GM18519 (cell line): ENCODE data around the gene ALOX5.
A peak's percentile ranks its signal among the peaks of the same experiment; 100 is the strongest.
"Not testable (repeated sequence)": the region's sequence is repeated elsewhere in the genome, so short reads cannot be mapped to it uniquely, and the experiment has no call there.

Experiments used
- ATAC-seq: cut with Tn5 transposase; IDR thresholded peaks from one replicate; pipeline ENCODE4 v1.9.1; 2021; ENCODE audit warnings: mild to moderate bottlenecking, moderate library complexity; ENCODE audit not compliant: unreplicated experiment, low FRiP score

Gene ALOX5

DNA sequence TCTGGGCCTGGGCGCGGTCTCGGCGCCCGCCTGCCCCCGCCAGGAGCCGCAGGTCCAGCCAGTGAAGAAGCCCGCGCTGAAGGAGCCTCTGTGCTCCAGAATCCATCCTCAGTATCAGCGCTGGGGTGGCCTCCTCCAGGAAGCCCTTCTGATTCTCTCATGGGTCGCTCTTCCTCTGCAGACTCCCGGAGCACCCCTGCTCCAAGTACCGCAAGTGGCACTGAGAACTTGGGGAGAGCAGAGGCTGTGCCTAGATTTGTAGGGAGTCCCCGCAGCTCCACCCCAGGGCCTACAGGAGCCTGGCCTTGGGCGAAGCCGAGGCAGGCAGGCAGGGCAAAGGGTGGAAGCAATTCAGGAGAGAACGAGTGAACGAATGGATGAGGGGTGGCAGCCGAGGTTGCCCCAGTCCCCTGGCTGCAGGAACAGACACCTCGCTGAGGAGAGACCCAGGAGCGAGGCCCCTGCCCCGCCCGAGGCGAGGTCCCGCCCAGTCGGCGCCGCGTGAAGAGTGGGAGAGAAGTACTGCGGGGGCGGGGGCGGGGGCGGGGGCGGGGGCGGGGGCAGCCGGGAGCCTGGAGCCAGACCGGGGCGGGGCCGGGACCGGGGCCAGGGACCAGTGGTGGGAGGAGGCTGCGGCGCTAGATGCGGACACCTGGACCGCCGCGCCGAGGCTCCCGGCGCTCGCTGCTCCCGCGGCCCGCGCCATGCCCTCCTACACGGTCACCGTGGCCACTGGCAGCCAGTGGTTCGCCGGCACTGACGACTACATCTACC lies at the start of gene ALOX5:
ALOX5 (plus strand) TSS at position 641 of the 774 bp plus-strand sequence; CDS start at position 705, 64 bp downstream.
- ATAC-seq: no peak

DNA sequence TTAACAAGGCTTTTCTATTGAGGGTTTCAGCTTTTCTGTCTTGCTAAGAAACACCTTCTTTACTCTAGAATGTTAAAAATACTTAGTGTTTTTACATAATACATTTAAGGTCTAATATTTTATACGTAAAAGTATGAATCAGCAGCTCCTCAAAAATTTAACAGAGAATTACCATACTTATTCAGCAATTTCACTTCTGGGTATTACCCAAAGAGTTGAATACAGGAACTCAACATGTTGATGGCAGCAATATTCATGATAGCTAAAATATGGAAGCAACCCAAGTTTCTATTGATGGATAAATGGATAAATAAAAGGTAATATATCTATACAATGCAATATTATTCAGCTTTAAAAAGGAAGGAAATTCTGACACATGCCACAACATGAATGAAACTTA lies 48.9 kb upstream of the ALOX5 start:
- ATAC-seq: no peak

DNA sequence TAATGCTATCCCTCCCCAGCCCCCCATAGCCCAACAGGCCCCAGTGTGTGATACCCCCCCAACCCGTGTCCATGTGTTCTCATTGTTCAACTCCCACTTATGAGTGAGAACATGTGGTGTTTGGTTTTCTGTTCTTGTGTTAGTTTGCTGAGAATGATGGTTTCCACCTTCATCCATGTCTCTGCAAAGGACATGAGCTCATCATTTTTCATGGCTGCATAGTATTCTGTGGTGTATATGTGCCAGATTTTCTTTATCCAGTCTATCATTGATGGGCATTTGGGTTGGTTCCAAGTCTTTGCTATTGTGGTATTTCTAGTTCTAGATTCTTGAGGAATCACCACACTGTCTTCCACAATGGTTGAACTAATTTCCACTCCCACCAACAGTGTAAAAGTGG lies 47.2 kb upstream of the ALOX5 start:
- not testable (repeated sequence) for ATAC-seq

DNA sequence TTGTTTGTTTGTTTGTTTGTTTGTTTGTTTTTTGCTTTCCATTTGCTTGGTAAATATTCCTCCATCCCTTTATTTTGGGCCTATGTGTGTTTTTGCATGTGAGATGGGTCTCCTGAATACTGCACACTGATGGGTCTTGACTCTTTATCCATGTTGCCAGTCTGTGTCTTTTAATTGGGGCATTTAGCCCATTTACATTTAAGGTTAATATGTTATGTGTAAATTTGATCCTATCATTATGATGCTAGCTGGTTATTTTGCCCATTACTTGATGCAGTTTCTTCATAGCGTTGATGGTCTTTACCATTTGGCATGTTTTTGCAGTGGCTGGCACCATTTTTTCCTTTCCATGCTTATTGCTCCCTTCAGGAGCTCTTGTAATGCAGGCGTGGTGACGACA lies 42.2 kb upstream of the ALOX5 start:
- not testable (repeated sequence) for ATAC-seq

DNA sequence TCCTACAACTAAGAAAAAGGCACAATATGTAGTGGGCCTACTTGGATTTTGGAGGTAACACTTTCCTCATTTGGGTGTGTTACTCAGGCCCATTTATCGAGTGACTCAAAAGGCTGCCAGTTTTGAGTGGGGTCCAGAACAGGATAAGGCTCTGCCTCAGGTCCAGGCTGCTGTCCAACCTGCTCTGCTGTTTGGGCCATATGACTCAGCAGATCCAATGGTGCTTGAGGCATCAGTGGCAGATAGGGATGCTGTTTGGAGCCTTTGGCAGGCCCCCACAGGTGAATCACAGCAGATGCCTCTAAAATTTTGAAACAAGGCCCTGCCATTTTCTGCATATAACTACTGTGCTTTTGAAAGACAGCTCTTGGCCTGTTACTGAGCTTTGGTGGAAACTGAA lies 34.1 kb upstream of the ALOX5 start:
- ATAC-seq: no peak

DNA sequence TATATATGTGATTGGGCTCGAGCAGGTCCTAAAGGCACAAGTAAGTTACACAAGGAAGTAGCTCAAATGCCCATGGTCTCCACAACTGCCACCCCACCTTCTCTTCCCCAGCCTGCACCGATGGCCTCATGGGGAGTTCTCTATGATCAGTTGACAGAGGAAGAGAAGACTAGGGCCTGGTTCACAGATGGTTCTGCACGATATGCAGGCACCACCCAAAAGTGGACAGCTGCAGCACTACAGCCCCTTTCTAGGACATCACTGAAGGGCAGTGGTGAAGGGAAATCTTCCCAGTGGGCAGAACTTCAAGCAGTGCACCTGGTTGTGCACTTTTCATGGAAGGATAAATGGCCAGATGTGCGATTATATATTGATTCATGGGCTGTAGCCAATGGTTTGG lies 33.6 kb upstream of the ALOX5 start:
- not testable (repeated sequence) for ATAC-seq

DNA sequence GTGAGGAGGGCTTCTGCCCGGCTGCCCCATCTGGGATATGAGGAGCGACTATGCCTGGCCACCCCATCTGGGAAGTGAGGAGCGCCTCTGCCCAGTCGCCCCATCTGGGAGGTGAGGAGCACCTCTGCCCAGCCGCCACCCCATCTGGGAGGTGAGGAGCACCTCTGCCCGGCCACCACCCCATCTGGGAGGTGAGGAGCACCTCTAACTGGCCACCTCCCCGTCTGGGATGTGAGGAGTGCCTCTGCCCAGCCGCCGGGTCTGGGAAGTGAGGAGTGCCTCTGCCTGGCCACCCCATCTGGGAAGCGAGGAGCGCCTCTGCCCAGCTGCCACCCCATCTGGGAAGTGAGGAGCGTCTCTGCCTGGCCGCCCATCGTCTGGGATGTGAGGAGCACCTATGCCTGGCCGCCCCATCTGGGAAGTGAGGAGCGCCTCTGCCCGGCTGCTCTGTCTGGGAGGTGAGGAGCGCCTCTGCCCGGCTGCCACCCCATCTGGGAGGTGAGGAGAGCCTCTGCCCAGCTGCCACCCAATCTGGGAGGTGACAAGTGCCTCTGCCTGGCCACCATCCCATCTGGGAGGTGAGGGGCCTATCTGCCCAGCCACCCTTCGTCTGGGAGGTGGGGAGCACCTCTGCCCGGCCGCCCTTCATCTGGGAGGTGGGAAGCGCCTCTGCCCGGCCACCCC lies 27.2 kb upstream of the ALOX5 start:
- ATAC-seq: not testable (repeated sequence)

DNA sequence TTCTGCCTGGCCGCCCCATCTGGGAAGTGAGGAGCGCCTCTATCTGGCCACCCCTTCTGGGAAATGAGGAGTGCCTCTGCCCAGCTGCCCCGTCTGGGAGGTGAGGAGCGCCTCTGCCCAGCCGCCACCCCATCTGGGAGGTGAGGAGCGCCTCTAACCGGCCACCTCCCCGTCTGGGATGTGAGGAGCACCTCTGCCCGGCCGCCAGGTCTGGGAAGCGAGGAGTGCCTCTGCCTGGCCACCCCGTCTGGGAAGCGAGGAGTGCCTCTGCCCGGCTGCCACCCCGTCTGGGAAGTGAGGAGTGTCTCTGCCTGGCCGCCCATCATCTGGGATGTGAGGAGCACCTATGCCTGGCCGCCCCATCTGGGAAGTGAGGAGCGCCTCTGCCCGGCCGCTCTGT lies 26.6 kb upstream of the ALOX5 start:
- ATAC-seq: not testable (repeated sequence)

DNA sequence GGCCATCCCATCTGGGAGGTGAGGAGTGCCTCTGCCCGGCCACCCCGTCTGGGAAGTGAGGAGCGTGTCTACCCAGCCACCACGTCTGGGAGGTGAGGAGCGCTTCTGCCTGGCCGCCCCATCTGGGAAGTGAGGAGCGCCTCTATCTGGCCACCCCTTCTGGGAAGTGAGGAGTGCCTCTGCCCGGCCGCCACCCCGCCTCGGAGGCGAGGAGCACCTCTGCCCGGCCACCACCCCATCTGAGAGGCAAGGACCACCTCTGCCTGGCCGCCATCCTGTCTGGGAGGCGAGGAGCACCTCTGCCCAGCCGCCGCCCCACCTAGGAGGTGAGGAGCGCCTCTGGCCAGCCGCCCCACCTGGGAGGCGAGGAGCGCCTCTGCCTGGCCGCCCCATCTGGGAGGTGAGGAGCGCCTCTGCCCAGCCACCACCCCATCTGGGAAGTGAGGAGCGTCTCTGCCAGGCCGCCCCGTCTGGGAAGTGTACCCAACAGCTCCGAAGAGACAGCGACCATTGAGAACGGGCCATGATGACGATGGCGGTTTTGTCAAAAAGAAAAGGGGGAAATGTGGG lies 25.7 kb upstream of the ALOX5 start:
- ATAC-seq: not testable (repeated sequence)

DNA sequence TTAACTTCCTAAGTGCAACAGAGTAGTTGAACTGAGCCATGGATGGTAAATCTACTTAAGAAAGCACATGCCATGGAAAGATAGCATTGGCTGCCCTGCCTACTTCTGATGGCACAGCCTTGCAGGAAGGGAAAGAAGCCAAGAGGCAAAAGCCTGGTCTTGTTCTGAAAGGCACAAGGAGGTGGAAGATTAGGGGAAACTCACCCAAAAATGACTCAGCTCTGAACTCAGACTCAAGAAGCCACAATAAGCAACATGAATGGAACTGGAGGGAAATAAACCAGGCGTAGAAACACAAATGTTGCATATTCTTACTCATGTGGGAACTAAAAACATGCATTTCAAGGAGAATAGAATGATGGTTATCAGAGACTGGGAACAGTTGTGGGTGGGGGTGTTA lies 20.8 kb upstream of the ALOX5 start:
- peak; percentile 43 for ATAC-seq

DNA sequence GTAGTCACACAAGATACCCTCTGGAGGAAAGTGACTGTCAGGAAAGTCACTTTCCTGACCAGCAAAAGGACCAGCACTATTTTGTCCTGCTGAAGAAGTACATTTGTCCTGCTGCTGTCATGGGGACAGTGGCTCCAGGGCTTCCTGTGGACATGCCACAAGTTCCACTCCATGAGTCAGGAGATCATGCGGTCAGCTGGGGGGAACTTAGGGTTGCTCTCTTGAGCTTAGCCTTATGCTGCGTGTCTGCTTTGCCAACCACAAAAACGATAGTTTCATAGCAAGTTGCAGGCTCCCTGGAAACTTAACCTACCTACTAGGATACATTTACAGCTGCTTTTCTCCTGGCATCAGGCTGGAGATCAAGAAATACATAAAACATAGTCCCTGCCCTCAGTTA lies 19.8 kb upstream of the ALOX5 start:
- ATAC-seq: no peak

DNA sequence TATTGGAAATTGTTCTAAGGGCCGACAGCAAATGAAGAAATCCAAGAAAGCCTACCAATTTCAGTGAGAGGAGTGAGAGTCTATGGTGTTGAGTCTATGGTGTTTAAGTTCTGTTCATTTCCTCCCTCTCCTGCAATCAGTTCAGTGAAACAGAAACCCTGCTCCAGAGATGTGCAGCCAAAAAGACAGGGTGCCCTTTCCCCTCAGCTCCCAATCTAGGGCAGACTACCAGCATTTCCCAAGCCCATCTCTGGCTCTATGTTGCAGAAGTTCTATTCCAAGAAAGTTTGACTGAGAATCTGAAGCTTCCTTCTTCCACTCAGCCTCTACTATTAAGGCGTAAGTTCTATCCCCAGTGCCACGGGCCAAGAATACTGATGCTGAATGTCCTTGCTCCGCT lies 18.5 kb upstream of the ALOX5 start:
- ATAC-seq: no peak

DNA sequence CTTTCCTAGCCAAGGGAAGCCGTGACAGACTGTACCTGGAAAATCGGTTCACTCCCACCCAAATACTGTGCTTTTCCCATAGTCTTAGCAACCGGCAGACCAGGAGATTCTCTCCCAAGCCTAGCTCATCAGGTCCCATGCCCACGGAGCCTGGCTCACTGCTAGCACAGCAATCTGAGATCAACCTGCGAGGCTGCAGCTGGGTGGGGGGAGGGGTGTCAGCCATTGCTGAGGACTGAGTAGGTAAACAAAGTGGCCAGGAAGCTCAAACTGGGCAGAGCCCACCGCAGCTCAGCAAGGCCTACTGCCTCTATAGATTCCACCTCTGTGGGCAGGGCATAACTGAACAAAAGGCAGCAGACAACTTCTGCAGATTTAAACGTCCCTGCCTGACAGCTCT lies 15.1 kb upstream of the ALOX5 start:
- ATAC-seq: not testable (repeated sequence)

DNA sequence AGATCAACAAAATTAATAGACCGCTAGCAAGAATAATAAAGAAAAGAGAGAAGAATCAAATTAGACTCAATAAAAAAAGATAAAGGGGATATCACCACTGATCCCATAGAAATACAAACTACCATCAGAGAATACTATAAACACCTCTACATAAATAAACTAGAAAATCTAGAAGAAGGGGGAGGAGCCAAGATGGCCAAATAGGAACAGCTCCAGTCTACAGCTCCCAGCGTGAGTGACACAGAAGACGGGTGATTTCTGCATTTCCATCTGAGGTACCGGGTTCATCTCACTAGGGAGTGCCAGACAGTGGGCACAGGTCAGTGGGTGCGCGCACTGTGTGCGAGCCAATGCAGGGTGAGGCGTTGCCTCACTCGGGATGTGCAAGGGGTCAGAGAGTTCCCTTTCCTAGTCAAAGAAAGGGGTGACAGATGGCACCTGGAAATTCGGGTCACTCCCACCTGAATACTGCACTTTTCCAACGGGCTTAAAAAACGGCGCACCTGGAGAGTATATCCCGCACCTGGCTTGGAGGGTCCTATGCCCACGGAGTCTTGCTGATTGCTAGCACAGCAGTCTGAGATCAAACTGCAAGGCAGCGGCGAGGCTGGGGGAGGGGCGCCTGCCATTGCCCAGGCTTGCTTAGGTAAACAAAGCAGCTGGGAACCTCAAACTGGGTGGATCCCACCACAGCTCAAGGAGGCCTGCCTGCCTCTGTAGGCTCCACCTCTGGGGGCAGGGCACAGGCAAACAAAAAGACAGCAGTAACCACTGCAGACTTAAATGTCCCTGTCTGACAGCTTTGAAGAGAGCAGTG lies 11.8 kb upstream of the ALOX5 start:
- not testable (repeated sequence) for ATAC-seq

DNA sequence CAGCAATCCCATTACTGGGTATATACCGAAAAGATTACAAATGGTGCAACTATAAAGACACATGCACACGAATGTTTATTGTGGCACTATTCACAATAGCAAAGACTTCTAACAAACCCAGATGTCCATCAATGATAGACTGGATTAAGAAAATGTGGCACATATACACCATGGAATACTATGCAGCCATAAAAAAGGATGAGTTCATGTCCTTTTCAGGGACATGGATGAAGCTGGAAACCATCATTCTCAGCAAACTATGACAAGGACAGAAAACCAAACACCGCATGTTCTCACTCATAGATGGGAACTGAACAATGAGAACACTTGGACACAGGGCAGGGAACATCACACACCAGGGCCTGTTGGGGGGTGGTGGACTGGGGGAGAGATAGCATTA lies 6.4 kb upstream of the ALOX5 start:
- ATAC-seq: not testable (repeated sequence)

DNA sequence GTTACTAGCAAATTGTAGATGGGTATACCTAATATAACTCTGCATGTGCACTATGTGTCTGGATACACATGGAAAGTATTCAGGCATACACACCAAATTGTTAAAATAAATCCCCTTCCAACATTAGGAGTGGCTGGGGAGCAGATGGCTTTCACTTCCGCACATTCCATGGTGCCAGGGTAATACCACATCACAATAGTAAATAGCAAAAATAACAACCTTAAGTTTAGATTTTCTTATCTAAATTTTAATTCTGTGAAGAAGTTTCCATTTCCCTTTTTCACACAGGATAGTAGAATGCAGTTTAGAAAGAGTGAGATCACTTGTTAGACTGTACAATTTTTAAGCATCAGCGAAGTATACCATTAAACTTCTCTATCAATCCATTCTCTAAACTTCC lies 5.8 kb upstream of the ALOX5 start:
- ATAC-seq: no peak

DNA sequence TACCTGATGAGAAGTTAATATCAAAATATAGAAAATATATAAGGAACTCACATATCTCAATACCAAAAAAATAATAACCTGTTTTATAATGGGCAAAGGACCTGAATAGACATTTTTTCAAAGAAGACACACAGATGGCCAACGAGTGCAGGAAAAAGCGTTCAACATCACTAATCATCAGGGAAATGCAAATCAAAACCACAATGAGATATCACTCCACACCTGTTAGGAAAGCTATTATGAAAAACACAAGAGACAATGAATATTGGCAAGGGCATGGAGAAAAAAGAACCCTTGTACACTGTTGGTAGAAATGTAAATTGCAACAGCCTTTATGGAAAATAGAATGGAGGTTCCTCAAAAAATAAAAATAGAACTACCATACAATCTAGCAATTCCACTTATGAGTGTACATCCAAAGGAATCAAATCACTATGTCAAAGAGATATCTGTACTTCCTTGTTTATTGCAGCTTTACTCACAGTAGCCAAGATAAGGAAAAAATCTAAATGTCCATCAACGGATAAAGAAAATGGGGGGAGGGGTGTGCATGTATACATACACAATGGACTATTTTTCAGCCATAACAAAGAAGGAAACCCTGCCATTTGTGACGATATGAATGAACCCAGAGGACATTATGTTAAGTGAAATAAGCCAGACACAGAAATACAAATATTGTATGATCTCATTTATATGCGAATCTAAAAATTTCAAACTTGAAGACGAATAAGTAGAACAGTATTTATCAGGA lies 3.6 kb upstream of the ALOX5 start:
- ATAC-seq: no peak

DNA sequence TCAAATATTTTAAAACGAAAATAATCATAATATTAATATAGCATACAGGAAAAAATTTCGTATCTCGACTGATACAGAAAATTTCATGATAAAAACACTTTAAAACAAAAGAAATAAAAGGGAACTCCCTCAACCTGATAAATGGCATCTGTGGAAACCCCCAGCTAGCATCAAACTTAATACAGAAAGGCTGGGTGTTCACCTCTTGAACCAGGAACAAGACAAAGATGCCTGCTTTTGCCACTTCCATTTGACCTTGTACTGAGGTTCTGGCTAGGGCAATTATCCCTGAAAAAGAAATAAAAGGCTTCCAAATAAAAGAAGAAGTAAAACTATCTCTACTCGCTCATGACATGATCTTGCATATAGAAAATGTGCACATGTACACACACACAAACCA lies 2.5 kb upstream of the ALOX5 start:
- ATAC-seq: no peak

DNA sequence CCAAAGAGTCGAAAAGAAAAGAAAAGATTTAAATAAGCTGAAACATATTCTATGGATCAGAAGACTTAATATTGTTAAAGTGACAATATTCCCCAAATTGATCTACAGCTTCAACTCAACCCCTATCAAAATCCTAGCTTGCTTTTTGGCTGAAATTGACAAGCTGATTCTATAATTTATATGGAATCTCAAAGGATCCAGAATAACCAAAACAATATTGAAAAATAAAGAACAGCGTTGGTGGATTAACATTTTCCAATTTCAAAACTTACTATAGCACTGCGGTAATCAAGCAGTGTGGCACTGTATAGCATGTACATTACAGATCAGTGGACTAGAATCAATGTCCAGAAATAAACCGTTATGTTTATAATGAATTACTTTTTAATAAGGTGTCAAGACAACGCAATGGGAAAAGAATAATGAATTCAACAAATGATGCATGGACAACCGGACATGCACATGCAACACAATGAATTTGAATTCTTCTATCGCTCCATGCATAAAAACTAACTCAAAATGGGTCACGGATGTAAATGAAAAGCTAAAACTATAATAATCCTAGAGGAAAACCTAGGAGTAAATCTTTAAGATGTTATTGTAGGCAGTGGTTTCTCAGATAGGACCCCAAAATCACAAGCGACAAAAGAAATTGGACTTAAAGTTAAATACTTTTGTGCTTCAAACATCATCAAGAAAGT lies 1.6 kb upstream of the ALOX5 start:
- ATAC-seq: no peak
